Inflammatory macrophage treated with lipopolysaccharide for 1 hour (primary cell): ENCODE data around the gene SIDT2.

ENCODE experiments used
- DNase-seq, 2 donors: peaks; one replicate each; pipeline ENCODE4 v3.0.0-alpha.2; 2020 to 2022

SIDT2 gene

GRCh38 chr11:117189941-117190544, 11.5 kb downstream of the SIDT2 start:
- DNase-seq: no peak

GRCh38 chr11:117191680-117192400, 13.3 kb downstream of the SIDT2 start:
- DNase-seq: no peak

- DNase-seq: no peak
These were observed 13.9 kb downstream of the SIDT2 start for GRCh38 chr11:117192401-117192875.

- DNase-seq: no peak
These were observed 14.8 kb downstream of the SIDT2 start for GRCh38 chr11:117193130-117194020.

DNA sequence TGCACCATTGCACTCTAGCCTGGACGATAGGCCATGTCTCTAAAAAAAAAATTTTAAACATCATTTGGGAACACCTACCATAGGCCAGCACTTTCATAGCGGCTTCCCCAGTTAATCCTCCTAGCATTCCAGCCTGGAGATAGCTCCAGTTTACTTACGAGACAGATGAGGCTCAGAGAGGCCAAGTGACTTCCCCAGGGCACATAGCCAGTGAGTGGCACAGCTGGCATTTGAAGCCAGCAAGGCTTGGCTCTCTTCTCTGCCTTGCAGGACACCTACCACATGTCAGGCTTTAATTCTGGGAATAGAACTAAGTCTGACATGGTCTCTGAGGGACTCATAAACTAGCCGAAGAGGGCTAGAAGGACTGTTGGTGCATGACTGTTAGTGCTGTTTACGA, 15.7 kb downstream of the SIDT2 start:
- DNase-seq: no peak

DNA sequence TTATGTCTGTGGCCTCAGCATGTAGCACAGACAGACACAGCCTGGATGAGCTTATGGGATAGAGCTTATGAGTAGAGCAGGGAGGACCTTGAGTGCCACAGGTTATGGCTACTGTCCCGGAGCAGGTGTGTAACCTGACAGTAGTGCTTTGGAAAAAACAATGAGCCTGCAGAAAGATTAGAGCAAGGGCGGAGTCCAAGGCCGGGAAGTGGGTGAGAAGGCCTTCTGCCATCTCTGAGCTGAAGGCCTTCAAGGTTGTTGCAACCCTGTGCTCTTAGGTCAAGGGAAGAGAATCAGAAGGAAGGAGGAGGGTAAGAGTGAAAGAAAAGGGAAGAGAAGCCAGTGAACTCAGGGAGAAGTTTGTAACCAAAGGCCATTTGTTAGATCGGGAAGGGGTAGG, 16.7 kb downstream of the SIDT2 start:
- no peak for DNase-seq

- no peak for DNase-seq
These were observed 17.2 kb downstream of the SIDT2 start for GRCh38 chr11:117195761-117196160.

DNA sequence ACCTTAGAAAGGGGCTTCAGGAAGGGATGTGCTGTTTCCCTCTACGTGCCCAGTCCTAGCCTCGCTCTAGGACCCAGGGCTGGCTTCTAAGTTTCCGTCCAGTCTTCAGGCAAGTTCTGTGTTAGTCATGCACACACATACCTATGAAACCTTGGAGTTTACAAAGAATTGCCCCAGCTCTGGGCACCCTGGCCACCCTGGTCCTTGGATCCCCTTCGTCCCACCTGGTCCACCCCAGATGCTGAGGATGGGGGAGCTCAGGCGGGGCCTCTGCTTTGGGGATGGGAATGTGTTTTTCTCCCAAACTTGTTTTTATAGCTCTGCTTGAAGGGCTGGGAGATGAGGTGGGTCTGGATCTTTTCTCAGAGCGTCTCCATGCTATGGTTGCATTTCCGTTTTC, 18.5 kb downstream of the SIDT2 start:
- DNase-seq: no peak

- no peak for DNase-seq
These were observed 19.2 kb downstream of the SIDT2 start for GRCh38 chr11:117197516-117198456.

GRCh38 chr11:117198613-117199012, 20.1 kb downstream of the SIDT2 start:
- no peak for DNase-seq

DNA sequence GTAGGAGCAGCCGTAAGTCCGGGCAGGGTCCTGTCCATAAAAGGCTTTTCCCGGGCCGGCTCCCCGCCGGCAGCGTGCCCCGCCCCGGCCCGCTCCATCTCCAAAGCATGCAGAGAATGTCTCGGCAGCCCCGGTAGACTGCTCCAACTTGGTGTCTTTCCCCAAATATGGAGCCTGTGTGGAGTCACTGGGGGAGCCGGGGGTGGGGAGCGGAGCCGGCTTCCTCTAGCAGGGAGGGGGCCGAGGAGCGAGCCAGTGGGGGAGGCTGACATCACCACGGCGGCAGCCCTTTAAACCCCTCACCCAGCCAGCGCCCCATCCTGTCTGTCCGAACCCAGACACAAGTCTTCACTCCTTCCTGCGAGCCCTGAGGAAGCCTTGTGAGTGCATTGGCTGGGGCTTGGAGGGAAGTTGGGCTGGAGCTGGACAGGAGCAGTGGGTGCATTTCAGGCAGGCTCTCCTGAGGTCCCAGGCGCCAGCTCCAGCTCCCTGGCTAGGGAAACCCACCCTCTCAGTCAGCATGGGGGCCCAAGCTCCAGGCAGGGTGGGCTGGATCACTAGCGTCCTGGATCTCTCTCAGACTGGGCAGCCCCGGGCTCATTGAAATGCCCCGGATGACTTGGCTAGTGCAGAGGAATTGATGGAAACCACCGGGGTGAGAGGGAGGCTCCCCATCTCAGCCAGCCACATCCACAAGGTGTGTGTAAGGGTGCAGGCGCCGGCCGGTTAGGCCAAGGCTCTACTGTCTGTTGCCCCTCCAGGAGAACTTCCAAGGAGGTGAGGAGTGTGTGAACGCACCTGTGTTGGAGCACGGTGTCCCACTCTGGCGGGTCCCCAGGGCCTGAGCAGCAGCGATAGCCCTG, 20.7 kb downstream of the SIDT2 start, which contains the start of gene TAGLN:
TSS of gene TAGLN (plus strand) at position 318 of the 863 bp plus-strand sequence. CDS start 3,644 bp downstream, outside the sequence.
- DNase-seq: no peak

GRCh38 chr11:117199916-117200812, 21.6 kb downstream of the SIDT2 start:
- no peak for DNase-seq

- DNase-seq: no peak
These were observed 22.5 kb downstream of the SIDT2 start for GRCh38 chr11:117200813-117201657.

- no peak for DNase-seq
These were observed 23.2 kb downstream of the SIDT2 start for GRCh38 chr11:117201658-117202305.

- no peak for DNase-seq
These were observed 24.0 kb downstream of the SIDT2 start for GRCh38 chr11:117202386-117203068.

GRCh38 chr11:117203069-117203407, 24.5 kb downstream of the SIDT2 start:
- no peak for DNase-seq

GRCh38 chr11:117204283-117205080, 25.9 kb downstream of the SIDT2 start:
- no peak for DNase-seq
